GM12891 (cell line): ENCODE data around the gene BCL2.
A peak's percentile ranks its signal among the peaks of the same experiment; 100 is the strongest.
"Not testable (repeated sequence)": the region's sequence is repeated elsewhere in the genome, so short reads cannot be mapped to it uniquely, and the experiment has no call there.

Experiments
- DNase-seq: peaks from one replicate; pipeline ENCODE4 v3.0.0; 2011; ENCODE audit warnings: low spot score; ENCODE audit not compliant: insufficient read length
- FAIRE-seq: peaks from 2 replicates; lab custom pipeline; 2011; peaks lifted over from hg19 to GRCh38; lab: Jason Lieb, UNC
- PAX5 ChIP-seq: IDR thresholded peaks from 2 replicates; pipeline ENCODE4 v1.6.1; 2011; ENCODE audit warnings: low read length, moderate library complexity, mild to moderate bottlenecking; ENCODE audit not compliant: insufficient read depth, severe bottlenecking
- POLR2A ChIP-seq: IDR thresholded peaks from 2 replicates; pipeline ENCODE4 v1.6.1; 2011; ENCODE audit warnings: low read depth, low read length, control low read depth
- POLR2AphosphoS5 ChIP-seq: IDR thresholded peaks from 2 replicates; pipeline ENCODE4 v1.6.1; 2011; ENCODE audit warnings: low read depth, low read length, control low read depth
- POU2F2 ChIP-seq: IDR thresholded peaks from 2 replicates; pipeline ENCODE4 v1.6.1; 2011; ENCODE audit warnings: low read depth, mild to moderate bottlenecking, control low read depth, low read length, moderate library complexity
- SPI1 ChIP-seq: IDR thresholded peaks from 2 replicates; pipeline ENCODE4 v1.6.1; 2011; ENCODE audit warnings: low read depth, low read length, control low read depth
- TAF1 ChIP-seq: IDR thresholded peaks from 2 replicates; pipeline ENCODE4 v1.6.1; 2011; ENCODE audit warnings: low read depth, low read length, control low read depth

The BCL2 gene

DNA sequence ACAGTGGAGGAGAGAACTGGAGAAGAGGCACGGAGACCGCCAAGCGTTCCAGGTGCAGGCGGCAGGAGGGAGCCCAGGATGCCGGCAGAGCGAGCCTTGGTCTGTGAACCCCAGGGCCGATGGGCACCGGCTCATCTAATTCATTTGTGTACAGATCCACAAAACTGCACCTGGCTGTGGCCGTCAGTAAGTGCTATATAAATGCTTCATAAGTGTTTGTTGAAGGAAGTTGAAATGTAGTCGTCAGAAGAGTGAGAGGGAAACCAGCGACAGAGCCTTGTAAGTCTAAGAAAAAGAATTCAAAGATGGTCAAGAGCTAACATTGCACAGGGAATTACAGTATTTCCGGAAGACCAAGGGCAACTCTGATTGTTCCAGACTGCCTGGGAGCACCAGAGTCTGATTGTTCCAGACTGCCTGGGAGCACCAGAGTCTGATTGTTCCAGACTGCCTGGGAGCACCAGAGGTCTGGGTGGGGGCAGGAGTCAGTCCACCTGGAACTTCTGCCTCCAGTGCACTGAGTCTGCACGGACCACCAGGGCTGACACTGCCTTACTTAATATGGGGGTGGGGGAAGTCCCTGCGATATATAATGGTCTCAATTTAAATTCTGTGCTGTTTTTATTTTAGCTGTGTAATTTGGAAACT lies 112.3 kb downstream of the BCL2 start:
- TF ChIP-seq SPI1, result no peak
- 0 out of 2 replicates have a peak, but pooled peaks have one; percentile 19 for TF ChIP-seq POLR2AphosphoS5
- TF ChIP-seq POU2F2, result peak; percentile 64; the same call in 1 of the 2 replicates
- no peak for TF ChIP-seq POLR2A
- 0 out of 2 replicates have a peak, but pooled peaks have one; percentile 14 for TF ChIP-seq TAF1
- TF ChIP-seq PAX5, result no peak
- DNase-seq (no peak), FAIRE-seq (peak; percentile 89)

DNA sequence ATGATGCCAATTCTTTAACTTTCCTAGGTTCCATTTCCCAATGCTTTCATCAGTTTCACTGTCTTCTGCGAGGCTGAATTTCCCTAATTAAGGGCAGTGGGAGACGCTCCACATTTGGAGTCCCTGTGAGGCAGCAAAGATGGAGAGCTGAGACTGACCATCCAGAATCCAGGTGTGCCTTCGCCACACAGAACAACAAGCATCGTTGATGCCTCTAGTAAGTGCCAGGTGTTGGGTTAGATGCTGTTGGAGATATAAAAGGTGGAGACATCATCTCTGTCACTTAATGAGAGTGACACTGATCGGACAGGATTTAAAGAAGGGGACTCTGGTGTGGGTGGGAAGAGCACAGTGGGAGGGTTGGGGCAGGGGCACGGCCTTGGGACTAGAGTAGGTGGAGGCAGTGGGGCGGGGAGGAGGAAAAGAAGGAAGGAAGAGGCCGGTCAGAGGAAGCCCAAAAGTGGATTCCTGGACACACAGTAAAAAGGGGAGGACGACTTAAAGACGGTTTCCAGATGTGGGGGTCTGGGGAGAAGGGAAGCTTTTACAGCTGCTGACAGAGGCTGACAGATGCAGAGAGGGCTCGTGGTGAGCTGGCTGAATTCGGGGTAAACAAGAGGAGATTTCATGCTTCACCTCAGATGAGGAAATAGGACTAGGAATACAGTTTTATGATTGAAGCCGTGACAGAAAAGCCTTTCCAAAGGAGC lies 113.0 kb downstream of the BCL2 start:
- FAIRE-seq (no peak), DNase-seq (no peak)
- TF ChIP-seq PAX5 (no peak), POU2F2 (no peak), POLR2AphosphoS5 (no peak)

DNA sequence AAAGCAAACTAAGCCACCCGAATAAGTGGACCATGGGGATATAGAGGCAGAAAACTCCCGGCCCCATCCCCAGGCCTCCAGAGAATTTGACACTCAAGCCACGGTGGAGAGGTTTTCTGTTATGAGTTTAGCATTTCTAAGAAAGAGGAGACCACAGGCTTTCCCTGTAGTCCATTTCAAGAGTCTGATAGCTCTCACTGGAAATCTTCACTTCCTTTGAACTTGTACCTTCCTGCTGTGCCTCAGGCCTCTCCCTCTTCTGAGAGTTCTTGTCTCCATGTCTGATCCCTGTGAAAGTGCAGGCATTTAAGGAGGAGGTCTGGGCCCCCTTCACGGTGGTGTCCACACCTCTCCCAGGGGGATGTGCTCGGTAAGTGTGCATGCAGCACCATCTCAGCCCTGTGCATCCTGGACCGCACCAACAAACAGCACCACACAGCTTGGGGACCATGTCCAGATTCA lies 113.7 kb downstream of the BCL2 start:
- DNase-seq, result no peak
- peak; percentile 78 for FAIRE-seq
- TF ChIP-seq PAX5 (no peak), SPI1 (no peak), POU2F2 (no peak), TAF1 (no peak), POLR2AphosphoS5 (no peak), POLR2A (no peak)

DNA sequence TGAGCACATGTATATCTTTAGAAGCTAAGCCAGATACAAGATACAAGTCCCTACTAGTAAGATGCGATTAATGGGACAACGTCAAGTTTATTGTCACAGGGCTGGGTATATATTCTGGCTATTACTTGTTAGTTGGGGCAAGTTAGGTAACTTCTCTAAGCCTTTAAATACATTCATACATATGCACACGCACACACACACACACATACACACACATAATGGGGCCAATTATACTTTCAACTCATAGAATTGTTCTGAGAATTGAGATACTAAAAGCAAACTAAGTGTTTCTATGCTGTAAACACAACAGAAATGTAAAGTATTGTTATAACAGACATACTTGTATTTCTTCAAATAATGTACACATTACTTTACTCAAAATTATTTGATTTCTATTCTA lies 116.1 kb downstream of the BCL2 start:
- TF ChIP-seq SPI1 (no peak), POLR2A (no peak), PAX5 (no peak), TAF1 (no peak)
- peak; percentile 75 for FAIRE-seq
- DNase-seq, result no peak

DNA sequence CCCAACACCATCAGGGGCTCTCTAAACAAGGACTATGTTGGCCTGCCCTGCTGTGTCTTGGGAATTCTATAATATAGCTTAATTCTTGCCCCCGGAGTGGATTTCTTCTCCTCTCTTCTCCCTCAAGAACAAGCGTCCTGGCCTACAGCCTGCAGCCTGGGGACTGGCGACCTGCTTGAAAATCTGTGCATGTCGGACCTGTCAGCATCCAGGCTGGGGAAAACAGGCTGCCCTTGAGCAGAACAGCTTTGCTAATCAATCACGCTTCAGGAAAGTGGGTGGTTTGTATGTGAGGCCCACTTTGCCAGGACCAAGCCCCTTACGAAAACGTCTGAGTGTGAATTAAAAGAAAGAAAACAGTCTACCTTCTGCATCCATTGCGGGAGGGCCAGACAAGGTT lies 116.7 kb downstream of the BCL2 start:
- no peak for DNase-seq
- FAIRE-seq, result no peak
- no peak for TF ChIP-seq SPI1
- no peak for TF ChIP-seq PAX5
- no peak for TF ChIP-seq POLR2A
- no peak for TF ChIP-seq POU2F2
- no peak for TF ChIP-seq POLR2AphosphoS5
- TF ChIP-seq TAF1, result no peak

DNA sequence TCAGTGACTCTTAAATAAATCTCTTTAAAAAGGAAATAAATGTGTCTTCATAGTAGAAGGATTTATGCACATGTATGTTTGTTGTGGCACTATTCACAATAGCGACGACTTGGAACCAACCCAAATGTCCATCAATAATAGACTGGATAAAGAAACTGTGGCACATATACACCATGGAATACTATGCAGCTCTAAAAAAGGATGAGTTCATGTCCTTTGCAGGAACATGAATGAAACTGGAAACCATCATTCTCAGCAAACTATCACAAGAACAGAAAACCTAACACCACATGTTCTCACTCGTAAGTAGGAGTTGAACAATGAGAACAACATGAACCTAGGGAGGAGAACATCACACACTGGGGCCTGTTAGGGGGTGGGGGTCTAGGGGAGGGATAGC lies 118.1 kb downstream of the BCL2 start:
- not testable (repeated sequence) for FAIRE-seq, DNase-seq

DNA sequence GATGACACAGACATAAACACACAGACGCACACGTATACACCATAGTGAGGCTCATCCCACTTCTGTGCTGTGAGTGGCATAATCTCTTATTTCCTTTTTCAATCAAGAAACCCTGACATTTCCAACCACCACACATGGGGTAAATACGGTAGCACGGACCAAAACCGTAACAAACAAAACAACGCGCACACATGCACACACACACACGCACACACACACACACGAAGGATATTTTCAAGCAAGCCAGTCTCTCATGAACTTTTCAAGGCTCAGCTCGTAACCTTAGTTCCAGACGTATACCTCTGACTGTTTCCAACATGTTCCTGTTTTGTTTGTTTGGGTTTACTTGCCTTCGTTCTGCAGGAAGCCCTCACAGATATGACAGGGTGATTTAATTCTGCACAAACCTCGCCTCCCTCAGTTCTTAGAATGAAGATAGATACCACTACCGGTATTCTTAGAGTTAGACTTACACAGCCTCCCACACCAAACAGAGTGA lies 119.8 kb downstream of the BCL2 start:
- TF ChIP-seq SPI1, result no peak
- 0 out of 2 replicates have a peak, but pooled peaks have one; percentile 18 for TF ChIP-seq POU2F2
- TF ChIP-seq POLR2A, result no peak
- no peak for FAIRE-seq
- DNase-seq, result no peak

DNA sequence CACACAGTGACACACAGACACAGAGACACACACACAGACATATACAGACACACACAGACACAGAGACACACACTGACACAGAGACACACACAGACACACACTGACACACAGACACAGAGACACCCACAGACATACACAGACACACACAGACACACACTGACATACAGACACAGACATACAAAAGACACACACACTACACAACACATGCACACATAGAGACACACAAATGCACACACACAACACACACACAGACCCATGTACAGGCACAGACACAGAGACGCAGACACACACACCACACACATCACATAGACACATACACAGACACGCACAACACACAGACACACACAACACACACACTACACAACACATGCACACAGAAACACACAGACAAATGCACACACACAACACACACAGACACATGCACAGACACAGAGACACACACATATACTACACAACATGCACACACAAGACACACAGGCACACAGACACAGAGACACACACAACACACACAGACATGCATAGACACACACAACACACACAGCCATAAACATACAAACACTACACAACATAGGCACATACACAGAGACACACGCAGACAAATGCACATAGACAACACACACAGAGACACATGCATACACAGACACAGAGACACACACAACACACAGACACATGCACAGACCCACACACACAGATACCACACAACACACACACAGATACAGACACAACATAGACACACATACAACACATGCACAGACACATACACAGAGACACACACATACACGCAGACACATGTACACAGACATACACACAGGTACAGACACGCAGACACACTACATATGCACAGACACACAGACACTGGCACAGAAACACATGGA lies 120.5 kb downstream of the BCL2 start:
- DNase-seq, result no peak
- no peak for TF ChIP-seq POLR2A
- TF ChIP-seq PAX5, result no peak
- no peak for TF ChIP-seq POU2F2
- TF ChIP-seq SPI1, result no peak
- TF ChIP-seq TAF1, result no peak
- TF ChIP-seq POLR2AphosphoS5, result no peak
- no peak for FAIRE-seq

DNA sequence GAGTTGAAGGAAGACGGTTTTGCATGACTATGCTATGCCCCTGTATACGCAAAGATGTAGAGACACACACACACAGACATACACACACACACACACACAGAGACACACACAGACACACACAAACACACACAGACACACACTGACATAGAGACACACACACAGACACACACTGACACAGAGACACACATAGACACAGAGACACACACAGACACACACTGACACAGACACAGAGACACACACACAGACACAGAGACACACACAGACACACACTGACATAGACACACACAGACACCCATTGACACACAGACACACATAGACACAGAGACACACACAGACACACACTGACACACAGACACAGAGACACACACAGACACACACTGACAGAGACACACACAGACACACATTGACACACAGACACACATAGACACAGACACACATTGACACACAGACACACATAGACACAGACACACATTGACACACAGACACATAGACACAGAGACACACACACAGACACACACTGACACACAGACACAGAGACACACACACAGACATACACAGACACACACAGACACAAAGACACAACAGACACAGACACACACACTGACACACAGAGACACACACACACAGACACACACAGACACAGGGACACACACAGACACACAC lies 121.3 kb downstream of the BCL2 start:
- no peak for DNase-seq
- peak; percentile 99 for FAIRE-seq
- TF ChIP-seq PAX5 (no peak), SPI1 (no peak), POLR2A (no peak), POU2F2 (no peak), TAF1 (no peak), POLR2AphosphoS5 (no peak)
